HUES48 (cell line): Measurements from ENCODE around the gene IL36A.

Experiments
- H3K27ac ChIP-seq: one replicate; pipeline ENCODE4 v1.7.0; 2013; ENCODE audit warnings: low read depth, low read length, inconsistent platforms
- H3K27me3 ChIP-seq: 2 replicates; pipeline ENCODE4 v1.6.1; 2013; ENCODE audit warnings: mild to moderate bottlenecking, low read length; ENCODE audit not compliant: control insufficient read depth, insufficient read depth
- H3K36me3 ChIP-seq: 2 replicates; pipeline ENCODE4 v1.6.1; 2013; ENCODE audit warnings: low read length; ENCODE audit not compliant: control insufficient read depth, insufficient read depth
- H3K4me1 ChIP-seq: 2 replicates; pipeline ENCODE4 v1.6.1; 2013; ENCODE audit warnings: mild to moderate bottlenecking, low read length; ENCODE audit not compliant: control insufficient read depth, insufficient read depth
- H3K4me3 ChIP-seq: 2 replicates; pipeline ENCODE4 v1.5.1; 2013; ENCODE audit warnings: mild to moderate bottlenecking, low read depth, low read length
- H3K9ac ChIP-seq: 2 replicates; pipeline ENCODE4 v1.6.1; 2013; ENCODE audit warnings: mild to moderate bottlenecking, low read depth, low read length, moderate library complexity
- H3K9me3 ChIP-seq: 2 replicates; pipeline ENCODE4 v1.6.1; 2013; ENCODE audit warnings: low read length; ENCODE audit not compliant: control insufficient read depth, insufficient read depth

Gene IL36A

GRCh38 chr2:112979731-112980130, 25.5 kb upstream of the IL36A start:
- Histone ChIP-seq H3K27ac (no peak overlapping the region), H3K4me1 (no peaks in the 10 kb centered on the region)

GRCh38 chr2:112980537-112980936, 24.7 kb upstream of the IL36A start:
- no peaks in the 10 kb centered on the region for H3K4me1 ChIP-seq
- no peak overlapping the region for H3K4me3 ChIP-seq
- H3K27ac ChIP-seq, result no peak overlapping the region
- H3K27me3 ChIP-seq, result 0 out of 2 replicates have a peak, but pooled peaks cover 3% of the 10 kb centered on the region
- no peaks in the 10 kb centered on the region for H3K9me3 ChIP-seq
- H3K36me3 ChIP-seq, result no peaks in the 10 kb centered on the region
- no peak overlapping the region for H3K9ac ChIP-seq

More at GRCh38 chr2:112979731-112980130, 25.5 kb upstream of the IL36A start:
- Histone ChIP-seq H3K4me3 (no peak overlapping the region), H3K9ac (no peak overlapping the region), H3K36me3 (no peaks in the 10 kb centered on the region), H3K27me3 (0 out of 2 replicates have a peak, but pooled peaks cover 3% of the 10 kb centered on the region), H3K9me3 (no peaks in the 10 kb centered on the region)

GRCh38 chr2:112985090-112985489, 20.2 kb upstream of the IL36A start:
- Histone ChIP-seq H3K9ac (no peak overlapping the region), H3K4me1 (no peaks in the 10 kb centered on the region), H3K27me3 (no peaks in the 10 kb centered on the region), H3K9me3 (peaks cover under 1% of the 10 kb centered on the region; the same call in 1 of the 2 replicates), H3K4me3 (no peak overlapping the region), H3K36me3 (no peaks in the 10 kb centered on the region), H3K27ac (no peak overlapping the region)

GRCh38 chr2:112989611-112990010, 15.6 kb upstream of the IL36A start:
- peaks cover 12% of the 10 kb centered on the region for H3K9me3 ChIP-seq
- no peak overlapping the region for H3K27ac ChIP-seq
- H3K9ac ChIP-seq, result no peak overlapping the region
- no peaks in the 10 kb centered on the region for H3K4me1 ChIP-seq
- H3K4me3 ChIP-seq, result no peak overlapping the region
- H3K36me3 ChIP-seq, result no peaks in the 10 kb centered on the region
- H3K27me3 ChIP-seq, result no peaks in the 10 kb centered on the region

GRCh38 chr2:112993831-112994230, 11.4 kb upstream of the IL36A start:
- Histone ChIP-seq H3K27ac (no peak overlapping the region), H3K4me1 (no peaks in the 10 kb centered on the region), H3K9me3 (peaks cover 17% of the 10 kb centered on the region), H3K4me3 (no peak overlapping the region), H3K27me3 (no peaks in the 10 kb centered on the region), H3K9ac (no peak overlapping the region), H3K36me3 (no peaks in the 10 kb centered on the region)

- H3K9me3 ChIP-seq, result peaks cover 21% of the 10 kb centered on the region
- no peak overlapping the region for H3K27ac ChIP-seq
- H3K4me1 ChIP-seq, result no peaks in the 10 kb centered on the region
- H3K36me3 ChIP-seq, result no peaks in the 10 kb centered on the region
- no peak overlapping the region for H3K9ac ChIP-seq
- no peaks in the 10 kb centered on the region for H3K27me3 ChIP-seq
- no peak overlapping the region for H3K4me3 ChIP-seq
Measured at GRCh38 chr2:112994648-112995047, 10.6 kb upstream of the IL36A start.

- no peaks in the 10 kb centered on the region for H3K4me1 ChIP-seq
- H3K36me3 ChIP-seq, result no peaks in the 10 kb centered on the region
- no peak overlapping the region for H3K9ac ChIP-seq
- H3K27ac ChIP-seq, result no peak overlapping the region
- H3K4me3 ChIP-seq, result no peak overlapping the region
- no peaks in the 10 kb centered on the region for H3K27me3 ChIP-seq
- peaks cover 25% of the 10 kb centered on the region for H3K9me3 ChIP-seq
Measured at GRCh38 chr2:112995346-112995920, 9.8 kb upstream of the IL36A start.

GRCh38 chr2:112996635-112997034, 8.6 kb upstream of the IL36A start:
- Histone ChIP-seq H3K4me1 (no peaks in the 10 kb centered on the region), H3K4me3 (no peak overlapping the region), H3K9ac (no peak overlapping the region), H3K36me3 (no peaks in the 10 kb centered on the region), H3K27ac (no peak overlapping the region), H3K9me3 (peaks cover 30% of the 10 kb centered on the region), H3K27me3 (no peaks in the 10 kb centered on the region)

GRCh38 chr2:112997151-112997550, 8.1 kb upstream of the IL36A start:
- Histone ChIP-seq H3K36me3 (no peaks in the 10 kb centered on the region), H3K27me3 (no peaks in the 10 kb centered on the region), H3K9ac (no peak overlapping the region), H3K4me1 (no peaks in the 10 kb centered on the region), H3K4me3 (no peak overlapping the region), H3K9me3 (peaks cover 35% of the 10 kb centered on the region), H3K27ac (no peak overlapping the region)

- Histone ChIP-seq H3K36me3 (no peaks in the 10 kb centered on the region), H3K9me3 (peaks cover 31% of the 10 kb centered on the region), H3K9ac (no peak overlapping the region), H3K27me3 (no peaks in the 10 kb centered on the region), H3K4me1 (no peaks in the 10 kb centered on the region), H3K27ac (no peak overlapping the region), H3K4me3 (no peak overlapping the region)
Measured at GRCh38 chr2:113000436-113000835, 4.8 kb upstream of the IL36A start.

GRCh38 chr2:113002677-113003076, 2.6 kb upstream of the IL36A start:
- Histone ChIP-seq H3K9ac (no peak overlapping the region), H3K27me3 (no peaks in the 10 kb centered on the region), H3K4me1 (no peaks in the 10 kb centered on the region), H3K36me3 (no peaks in the 10 kb centered on the region), H3K4me3 (no peak overlapping the region), H3K27ac (no peak overlapping the region), H3K9me3 (peaks cover 25% of the 10 kb centered on the region)
